ENCODE data around the gene NDUFC2.

DNA sequence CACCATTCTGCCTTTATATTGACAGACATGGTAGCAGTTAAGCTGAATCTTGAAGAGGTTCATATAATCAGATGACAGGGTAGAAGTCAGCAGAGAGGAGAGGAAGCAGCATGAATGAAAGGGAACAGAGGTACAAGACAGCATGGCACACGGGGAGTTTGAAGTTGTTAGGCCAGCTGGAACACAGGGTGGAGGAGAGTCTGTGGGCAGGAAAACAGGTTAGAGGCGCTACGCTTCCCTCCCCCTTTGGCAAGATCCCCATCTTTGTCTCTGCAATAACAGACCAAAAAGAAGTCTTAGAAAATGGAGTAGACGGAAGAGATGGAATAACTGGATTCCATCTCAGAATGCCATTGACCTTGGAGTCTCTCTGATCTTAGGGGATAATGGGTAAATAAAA lies 20.0 kb upstream of the NDUFC2 start:
- no peak for TF ChIP-seq EZH2 (IDR thresholded peaks at IDR 0.05; ENCODE audit: low read length, missing control alignments)
- TF ChIP-seq, protein P1, sequence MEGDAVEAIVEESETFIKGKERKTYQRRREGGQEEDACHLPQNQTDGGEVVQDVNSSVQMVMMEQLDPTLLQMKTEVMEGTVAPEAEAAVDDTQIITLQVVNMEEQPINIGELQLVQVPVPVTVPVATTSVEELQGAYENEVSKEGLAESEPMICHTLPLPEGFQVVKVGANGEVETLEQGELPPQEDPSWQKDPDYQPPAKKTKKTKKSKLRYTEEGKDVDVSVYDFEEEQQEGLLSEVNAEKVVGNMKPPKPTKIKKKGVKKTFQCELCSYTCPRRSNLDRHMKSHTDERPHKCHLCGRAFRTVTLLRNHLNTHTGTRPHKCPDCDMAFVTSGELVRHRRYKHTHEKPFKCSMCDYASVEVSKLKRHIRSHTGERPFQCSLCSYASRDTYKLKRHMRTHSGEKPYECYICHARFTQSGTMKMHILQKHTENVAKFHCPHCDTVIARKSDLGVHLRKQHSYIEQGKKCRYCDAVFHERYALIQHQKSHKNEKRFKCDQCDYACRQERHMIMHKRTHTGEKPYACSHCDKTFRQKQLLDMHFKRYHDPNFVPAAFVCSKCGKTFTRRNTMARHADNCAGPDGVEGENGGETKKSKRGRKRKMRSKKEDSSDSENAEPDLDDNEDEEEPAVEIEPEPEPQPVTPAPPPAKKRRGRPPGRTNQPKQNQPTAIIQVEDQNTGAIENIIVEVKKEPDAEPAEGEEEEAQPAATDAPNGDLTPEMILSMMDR (conservative IDR thresholded peaks at IDR 0.05 in 1 of 2, IDR thresholded peaks at IDR 0.05 in 1 of 2; ENCODE audit: low read depth in 1 of 2, low read length in 2 of 2), result no peak
